HCT116 (cell line): ENCODE results near the gene ZNF385A. TPM values are rescaled to one million over a fixed set of nuclear protein-coding genes. Genes with fewer than 3 reads are reported as not detected.

ENCODE experiments used
- ATAC-seq: fragments of 200-7000 bp; cut with Tn5 transposase; 2 replicates; pipeline ENCODE4 v1.9.1; 2020; ENCODE audit warnings: mild to moderate bottlenecking, moderate library complexity
- BruUV-seq: library from RNA; stranded (reverse); fragments of 400-500 nt; replicated peaks from 2 replicates; lab custom pipeline; 2021; lab: Mats Ljungman, UMichigan
- CTCF ChIA-PET: fragments of 300-600 bp; sonication (Branson Sonifier 250); formaldehyde crosslinking; loops from one replicate; lab custom pipeline; 2021; ENCODE audit warnings: antibody characterized with exemption; lab: Charles Lee
- POLR2A ChIA-PET: fragments of 300-600, 350-600 bp; sonication (Branson Sonifier 250); formaldehyde crosslinking; loops from one replicate; lab custom pipeline; 2021; ENCODE audit warnings: antibody characterized with exemption; lab: Charles Lee
- RAD21 ChIA-PET, 2 experiments: fragments of 300-600 bp; sonication (Branson Sonifier 250); formaldehyde crosslinking; loops; one replicate each; lab custom pipeline; 2023; ENCODE audit warnings: low total read pairs in 2 of 2; ENCODE audit not compliant: uncharacterized antibody in 2 of 2, unreplicated experiment in 2 of 2, low non-redundant PET in 1 of 2; lab: Charles Lee
- DNase-seq: peaks from one replicate; pipeline ENCODE4 v3.0.0-alpha.2; 2010; ENCODE audit warnings: low read depth, low spot score
- H2AFZ ChIP-seq: fragments of 200-600 bp; shearing (Covaris generic), sonication (generic); 2 replicates; pipeline ENCODE4 v1.6.1; 2017; ENCODE audit warnings: low read depth, mixed run types, mixed read lengths, antibody characterized with exemption, low read length; ENCODE audit not compliant: poor library complexity, severe bottlenecking
- H3K27ac ChIP-seq: 2 replicates; pipeline ENCODE4 v1.5.1; 2012; ENCODE audit warnings: low read depth, low read length
- H3K27me3 ChIP-seq: fragments of 200-600 bp; sonication (generic); 2 replicates; pipeline ENCODE4 v1.6.1; 2016; ENCODE audit warnings: mixed run types, low read length, mixed read lengths; ENCODE audit not compliant: insufficient read depth
- H3K36me3 ChIP-seq, 2 experiments: fragments of 200-500 bp in 1 of 2; fragments of 200-600 bp in 1 of 2; sonication (Bioruptor generic) in 1 of 2; sonication (generic) in 1 of 2; 2 replicates each; pipeline versions ENCODE4 v1.5.1 to v1.6.1; 2014 to 2016; ENCODE audit warnings: low read length in 2 of 2, inconsistent platforms in 1 of 2, mixed read lengths in 1 of 2, mixed run types in 1 of 2; ENCODE audit not compliant: insufficient read depth in 2 of 2, control insufficient read depth in 1 of 2
- H3K4me1 ChIP-seq, 2 experiments: fragments of 200-600 bp in 1 of 2; sonication (generic) in 1 of 2; 2 replicates each; pipeline versions ENCODE4 v1.5.1 to v1.6.1; 2012 to 2017; ENCODE audit warnings: low read length in 2 of 2, inconsistent platforms in 1 of 2, mild to moderate bottlenecking in 1 of 2, mixed read lengths in 1 of 2, mixed run types in 1 of 2, moderate library complexity in 1 of 2; ENCODE audit not compliant: insufficient read depth in 2 of 2, control insufficient read depth in 1 of 2
- H3K4me2 ChIP-seq: fragments of 200-600 bp; sonication (generic); 2 replicates; pipeline ENCODE4 v1.6.1; 2017; ENCODE audit warnings: mixed run types, low read length, mixed read lengths
- H3K4me3 ChIP-seq, 2 experiments: fragments of 200-600 bp in 1 of 2; sonication (generic) in 1 of 2; replicated peaks in 1 of 2; 2 replicates each; pipeline ENCODE4 v1.5.1; 2011 to 2016; ENCODE audit warnings: low read length in 2 of 2, control low read depth in 1 of 2, low read depth in 1 of 2, mild to moderate bottlenecking in 1 of 2, mixed read lengths in 1 of 2, mixed run types in 1 of 2
- H3K79me2 ChIP-seq: fragments of 200-600 bp; sonication (generic); 2 replicates; pipeline ENCODE4 v1.6.1; 2017; ENCODE audit warnings: mild to moderate bottlenecking, mixed run types, low read length, moderate library complexity, mixed read lengths; ENCODE audit not compliant: insufficient read depth
- H3K9ac ChIP-seq: fragments of 200-600 bp; sonication (generic); 2 replicates; pipeline ENCODE4 v1.6.1; 2016; ENCODE audit warnings: low read length, mixed read lengths
- H3K9me2 ChIP-seq: fragments of 200-600 bp; sonication (generic), shearing (Covaris generic); 2 replicates; pipeline ENCODE4 v1.6.1; 2017; ENCODE audit warnings: mixed run types, mild to moderate bottlenecking, moderate library complexity; ENCODE audit not compliant: insufficient read depth
- H3K9me3 ChIP-seq, 2 experiments: fragments of 200-500 bp in 1 of 2; fragments of 200-600 bp in 1 of 2; sonication (Bioruptor generic) in 1 of 2; sonication (generic) in 1 of 2; 2 replicates each; pipeline ENCODE4 v1.6.1; 2014 to 2017; ENCODE audit warnings: low read length in 2 of 2, mixed read lengths in 2 of 2, inconsistent platforms in 1 of 2, low read depth in 1 of 2, mild to moderate bottlenecking in 1 of 2, mixed run types in 1 of 2, moderate library complexity in 1 of 2; ENCODE audit not compliant: control insufficient read depth in 1 of 2, insufficient read depth in 1 of 2
- H4K20me1 ChIP-seq: fragments of 200-600 bp; sonication (generic), shearing (Covaris generic); 2 replicates; pipeline ENCODE4 v1.6.1; 2017; ENCODE audit warnings: mixed run types, mild to moderate bottlenecking, moderate library complexity; ENCODE audit not compliant: insufficient read depth
- ATF3 ChIP-seq: IDR thresholded peaks from 2 replicates; pipeline ENCODE4 v1.6.1; 2012
- EGR1 ChIP-seq: IDR thresholded peaks from 2 replicates; pipeline ENCODE4 v1.6.1; 2012; ENCODE audit warnings: low read depth
- ELF1 ChIP-seq: IDR thresholded peaks from 2 replicates; pipeline ENCODE4 v1.6.1; 2012; ENCODE audit warnings: low read depth, borderline replicate concordance
- JUND ChIP-seq: IDR thresholded peaks from 2 replicates; pipeline ENCODE4 v1.6.1; 2012
- MAX ChIP-seq: IDR thresholded peaks from 2 replicates; pipeline ENCODE4 v1.6.1; 2012
- POLR2AphosphoS5 ChIP-seq: IDR thresholded peaks from 2 replicates; pipeline ENCODE4 v1.6.1; 2011; ENCODE audit warnings: mild to moderate bottlenecking, low read depth, low read length, moderate library complexity
- SRF ChIP-seq: IDR thresholded peaks from 2 replicates; pipeline ENCODE4 v1.6.1; 2012; ENCODE audit warnings: low read depth
- ZNF274 ChIP-seq: fragments of 200-500 bp; sonication (Bioruptor generic); IDR thresholded peaks from 2 replicates; pipeline ENCODE4 v1.6.1; 2014; ENCODE audit warnings: mild to moderate bottlenecking, low read depth, low read length, inconsistent platforms
- intact Hi-C: fragments of 100-400 bp; cut with micrococcal nuclease; formaldehyde crosslinking; loops from 2 replicates; pipeline ENCODE4 v1.10.0; 2022
- total RNA-seq: library from RNA; stranded (reverse); gene quantifications from one replicate; pipeline ENCODE4 v1.2.1, GENCODE V29; 2021; ENCODE audit not compliant: unreplicated experiment

The ZNF385A gene
- total RNA-seq, 1 experiment from 2014 or later = 34.7 TPM

GRCh38 chr12:54429014-54429471, 44.5 kb upstream of the ZNF385A start:
- Histone ChIP-seq H4K20me1 (no peaks in the 10 kb centered on the region), H3K4me3 (no peak overlapping the region), H3K4me1 (peaks cover 7 to 23% of the 10 kb centered on the region in 2 experiments), H3K79me2 (no peaks in the 10 kb centered on the region), H3K27ac (no peak overlapping the region), H3K4me2 (no peak overlapping the region), H3K27me3 (no peaks in the 10 kb centered on the region), H3K36me3 (no peaks in the 10 kb centered on the region), H3K9ac (no peak overlapping the region), H3K9me2 (no peaks in the 10 kb centered on the region), H2AFZ (no peak overlapping the region)
- ATAC-seq = no peak
- BruUV-seq = no TSS peak
- ChIA-PET RAD21 (no interaction called here), POLR2A (no interaction called here), CTCF (interaction anchor here (1.3 to 2.3 kb wide), 3 partner anchors 10 to 93 kb away, joined by 3 to 10 read pairs (median 6); no protein-coding TSS in a partner anchor)
- DNase-seq = no peak
- intact Hi-C loops = no loop called here
- TF ChIP-seq ATF3 (no peak), MAX (no peak), POLR2AphosphoS5 (no peak)
- TF ChIP-seq, all 23 proteins: peak for 0
- H3K9me3 ChIP-seq = no peaks in the 10 kb centered on the region

- Histone ChIP-seq H3K9me3 (no peaks in the 10 kb centered on the region), H3K27me3 (no peaks in the 10 kb centered on the region), H3K27ac (no peak overlapping the region), H2AFZ (no peak overlapping the region), H3K4me3 (no peak overlapping the region), H3K36me3 (no peaks in the 10 kb centered on the region), H3K4me1 (peaks cover 7 to 29% of the 10 kb centered on the region in 2 experiments), H3K9ac (no peak overlapping the region), H3K9me2 (no peaks in the 10 kb centered on the region), H3K79me2 (no peaks in the 10 kb centered on the region), H3K4me2 (no peak overlapping the region), H4K20me1 (no peaks in the 10 kb centered on the region)
- intact Hi-C loops = no loop called here
- BruUV-seq = no TSS peak
- RAD21 ChIA-PET = no interaction called here
- POLR2A ChIA-PET = no interaction called here
- TF ChIP-seq JUND (no peak), ELF1 (no peak), ZNF274 (no peak), EGR1 (no peak), SRF (no peak)
- DNase-seq (no peak), ATAC-seq (no peak)
- CTCF ChIA-PET = interaction anchor here (1.3 to 2.3 kb wide), 3 partner anchors 11 to 92 kb away, joined by 3 to 10 read pairs (median 6); no protein-coding TSS in a partner anchor
Measured at GRCh38 chr12:54428050-54429013, 43.8 kb upstream of the ZNF385A start.
